K562 (cell line): ENCODE data around the gene TUBB4B.

ENCODE experiments used
- BHLHE40 ChIP-seq: IDR thresholded peaks from 2 replicates; pipeline ENCODE4 v1.6.1; 2011; ENCODE audit warnings: low read length, improper control_type of control experiment
- CAMTA2 ChIP-seq: fragments of 250-450 bp; sonication (Bioruptor Pico); conservative IDR thresholded peaks from 2 replicates; pipeline ENCODE4 v1.5.1; 2022
- CREB1 ChIP-seq, 2 experiments: sonication (generic) in 1 of 2; formaldehyde crosslinking in 1 of 2; IDR thresholded peaks; 2 replicates each; pipeline versions ENCODE4 v1.6.1 to v1.8.0; 2012 to 2022; ENCODE audit warnings: inconsistent platforms in 1 of 2, mild to moderate bottlenecking in 1 of 2, missing genetic modification reagents in 1 of 2, moderate library complexity in 1 of 2
- EZH2 ChIP-seq: IDR thresholded peaks from 2 replicates; pipeline ENCODE4 v1.6.1; 2012; ENCODE audit warnings: low read depth, mild to moderate bottlenecking, inconsistent platforms, low read length, borderline replicate concordance
- FOXM1 ChIP-seq, 2 experiments: fragments of 450-650 bp in 1 of 2; sonication (generic) in 1 of 2; formaldehyde crosslinking in 1 of 2; IDR thresholded peaks; 2 replicates each; pipeline versions ENCODE4 v1.6.1 to v1.9.0; 2017 to 2022; ENCODE audit warnings: low read depth in 2 of 2, mild to moderate bottlenecking in 2 of 2, missing genetic modification reagents in 1 of 2, moderate library complexity in 1 of 2
- RB1 ChIP-seq: fragments of 450-650 bp; IDR thresholded peaks from 2 replicates; pipeline ENCODE4 v1.6.1; 2017; ENCODE audit warnings: low read depth, mild to moderate bottlenecking
- ZNF23 ChIP-seq: fragments of 250-450 bp; sonication (Bioruptor Pico); IDR thresholded peaks from 2 replicates; pipeline ENCODE4 v1.4.0; 2020; ENCODE audit warnings: mild to moderate bottlenecking
- TF ChIP-seq, protein P1 (sequence below), 3 experiments: IDR thresholded peaks in 2 of 3; conservative IDR thresholded peaks in 1 of 3; 2 replicates each; pipeline ENCODE4 v1.5.1; 2011 to 2012; ENCODE audit warnings: low read length in 3 of 3, mild to moderate bottlenecking in 3 of 3, control low read depth in 2 of 3, improper control_type of control experiment in 1 of 3, inconsistent platforms in 1 of 3, low read depth in 1 of 3, mixed read lengths in 1 of 3, moderate library complexity in 1 of 3; ENCODE audit not compliant: insufficient read depth in 2 of 3
- TF ChIP-seq, protein P2 (sequence below): sonication (generic); formaldehyde crosslinking; IDR thresholded peaks from 2 replicates; pipeline ENCODE4 v1.8.0; 2023; ENCODE audit warnings: mild to moderate bottlenecking, missing genetic modification reagents
- TF ChIP-seq, protein P3 (sequence below): IDR thresholded peaks from 2 replicates; pipeline ENCODE4 v1.6.1; 2012; ENCODE audit warnings: low read depth, low read length, improper control_type of control experiment, borderline replicate concordance

DNA sequence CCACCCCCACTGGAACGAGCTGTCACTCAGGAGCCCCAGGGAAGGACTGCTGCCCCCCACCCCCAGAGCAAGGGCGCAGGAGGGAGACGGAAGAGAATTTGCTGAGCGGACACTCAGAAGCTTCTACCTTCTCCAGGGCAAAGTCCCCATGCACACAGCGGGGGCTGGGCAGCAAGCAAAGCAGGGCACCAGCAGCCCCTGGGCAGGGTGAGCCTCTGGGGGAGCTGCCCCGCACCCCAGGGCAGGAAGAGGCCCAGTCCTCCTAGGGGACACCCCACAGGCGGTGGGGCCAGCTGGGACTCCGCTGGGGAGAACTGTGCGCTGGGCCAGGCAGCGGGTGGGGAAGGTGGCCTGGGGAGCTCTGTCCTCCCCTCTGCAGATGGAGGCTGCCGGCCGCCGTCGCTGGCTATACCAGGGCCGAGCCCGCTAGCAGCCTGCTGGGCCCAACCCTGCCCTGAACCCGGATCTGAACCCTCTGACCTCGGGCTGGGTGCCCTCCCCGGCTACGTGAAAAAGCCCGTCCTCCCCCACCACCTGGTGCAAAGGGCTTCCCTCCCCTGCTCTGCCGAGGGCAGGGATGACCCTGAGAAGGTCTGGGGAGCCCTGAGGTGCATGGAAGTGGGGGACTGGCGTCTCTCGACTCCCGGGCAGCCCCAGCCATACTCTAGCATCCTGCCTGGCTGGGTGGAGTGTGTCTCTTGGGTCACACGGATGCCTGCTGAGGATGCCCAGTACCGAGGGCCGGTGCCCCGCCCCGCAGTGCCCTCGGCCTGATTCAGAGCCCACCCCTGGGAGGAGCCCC, 11.0 kb upstream of the TUBB4B start:
- no peak for TF ChIP-seq FOXM1 (IDR thresholded peaks at IDR 0.05; ENCODE audit: low read depth)
- no peak for TF ChIP-seq FOXM1 (CRISPR knock-in tag; IDR thresholded peaks at IDR 0.05; ENCODE audit: low read depth)
- TF ChIP-seq, protein P1, sequence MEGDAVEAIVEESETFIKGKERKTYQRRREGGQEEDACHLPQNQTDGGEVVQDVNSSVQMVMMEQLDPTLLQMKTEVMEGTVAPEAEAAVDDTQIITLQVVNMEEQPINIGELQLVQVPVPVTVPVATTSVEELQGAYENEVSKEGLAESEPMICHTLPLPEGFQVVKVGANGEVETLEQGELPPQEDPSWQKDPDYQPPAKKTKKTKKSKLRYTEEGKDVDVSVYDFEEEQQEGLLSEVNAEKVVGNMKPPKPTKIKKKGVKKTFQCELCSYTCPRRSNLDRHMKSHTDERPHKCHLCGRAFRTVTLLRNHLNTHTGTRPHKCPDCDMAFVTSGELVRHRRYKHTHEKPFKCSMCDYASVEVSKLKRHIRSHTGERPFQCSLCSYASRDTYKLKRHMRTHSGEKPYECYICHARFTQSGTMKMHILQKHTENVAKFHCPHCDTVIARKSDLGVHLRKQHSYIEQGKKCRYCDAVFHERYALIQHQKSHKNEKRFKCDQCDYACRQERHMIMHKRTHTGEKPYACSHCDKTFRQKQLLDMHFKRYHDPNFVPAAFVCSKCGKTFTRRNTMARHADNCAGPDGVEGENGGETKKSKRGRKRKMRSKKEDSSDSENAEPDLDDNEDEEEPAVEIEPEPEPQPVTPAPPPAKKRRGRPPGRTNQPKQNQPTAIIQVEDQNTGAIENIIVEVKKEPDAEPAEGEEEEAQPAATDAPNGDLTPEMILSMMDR (IDR thresholded peaks at IDR 0.05 in 2 of 3, conservative IDR thresholded peaks at IDR 0.05 in 1 of 3; ENCODE audit: insufficient read depth in 2 of 3, low read depth in 1 of 3, low read length in 3 of 3) = no peak
- no peak for TF ChIP-seq EZH2
- no peak for TF ChIP-seq CREB1 (IDR thresholded peaks at IDR 0.05)
- TF ChIP-seq CREB1 (CRISPR knock-in tag; IDR thresholded peaks at IDR 0.05) = no peak
- TF ChIP-seq, protein P2, sequence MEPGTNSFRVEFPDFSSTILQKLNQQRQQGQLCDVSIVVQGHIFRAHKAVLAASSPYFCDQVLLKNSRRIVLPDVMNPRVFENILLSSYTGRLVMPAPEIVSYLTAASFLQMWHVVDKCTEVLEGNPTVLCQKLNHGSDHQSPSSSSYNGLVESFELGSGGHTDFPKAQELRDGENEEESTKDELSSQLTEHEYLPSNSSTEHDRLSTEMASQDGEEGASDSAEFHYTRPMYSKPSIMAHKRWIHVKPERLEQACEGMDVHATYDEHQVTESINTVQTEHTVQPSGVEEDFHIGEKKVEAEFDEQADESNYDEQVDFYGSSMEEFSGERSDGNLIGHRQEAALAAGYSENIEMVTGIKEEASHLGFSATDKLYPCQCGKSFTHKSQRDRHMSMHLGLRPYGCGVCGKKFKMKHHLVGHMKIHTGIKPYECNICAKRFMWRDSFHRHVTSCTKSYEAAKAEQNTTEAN (CRISPR knock-in tag) = no peak
- TF ChIP-seq, protein P3, sequence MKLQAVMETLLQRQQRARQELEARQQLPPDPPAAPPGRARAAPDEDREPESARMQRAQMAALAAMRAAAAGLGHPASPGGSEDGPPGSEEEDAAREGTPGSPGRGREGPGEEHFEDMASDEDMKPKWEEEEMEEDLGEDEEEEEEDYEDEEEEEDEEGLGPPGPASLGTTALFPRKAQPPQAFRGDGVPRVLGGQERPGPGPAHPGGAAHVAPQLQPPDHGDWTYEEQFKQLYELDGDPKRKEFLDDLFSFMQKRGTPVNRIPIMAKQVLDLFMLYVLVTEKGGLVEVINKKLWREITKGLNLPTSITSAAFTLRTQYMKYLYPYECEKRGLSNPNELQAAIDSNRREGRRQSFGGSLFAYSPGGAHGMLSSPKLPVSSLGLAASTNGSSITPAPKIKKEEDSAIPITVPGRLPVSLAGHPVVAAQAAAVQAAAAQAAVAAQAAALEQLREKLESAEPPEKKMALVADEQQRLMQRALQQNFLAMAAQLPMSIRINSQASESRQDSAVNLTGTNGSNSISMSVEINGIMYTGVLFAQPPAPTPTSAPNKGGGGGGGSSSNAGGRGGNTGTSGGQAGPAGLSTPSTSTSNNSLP = no peak
- no peak for TF ChIP-seq CAMTA2
- TF ChIP-seq RB1 = no peak
- TF ChIP-seq ZNF23 (CRISPR knock-in tag) = no peak
- TF ChIP-seq BHLHE40 = no peak
